ENCODE data around the gene SF3B3.
"Not testable (repeated sequence)": the region's sequence is repeated elsewhere in the genome, so short reads cannot be mapped to it uniquely, and the experiment has no call there.

Gene SF3B3

DNA sequence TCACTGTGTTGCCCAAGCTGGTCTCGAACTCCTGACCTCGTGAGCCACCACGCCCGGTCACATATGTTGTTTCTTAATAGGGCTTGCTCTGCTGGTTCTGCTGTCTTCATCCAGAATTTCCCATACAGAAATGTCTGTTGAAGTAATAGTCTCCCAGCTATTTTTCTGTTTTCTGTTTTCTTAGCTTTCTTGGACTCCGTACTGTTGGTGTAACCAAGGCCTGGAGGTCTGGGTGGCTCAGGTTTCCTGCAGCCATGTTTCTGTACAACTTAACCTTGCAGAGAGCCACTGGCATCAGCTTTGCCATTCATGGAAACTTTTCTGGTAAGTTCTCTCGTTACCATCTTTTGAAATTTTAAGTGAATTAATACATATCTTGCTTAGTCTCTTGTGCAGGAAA lies 2.8 kb downstream of the SF3B3 start:
- Mint-ChIP-seq H3K4me3 (peak overlapping the region; percentile 64), H3K27me3 (no peaks in the 10 kb centered on the region), H3K36me3 (peaks cover 65% of the 10 kb centered on the region), H3K9me3 (no peaks in the 10 kb centered on the region), H3K27ac (peak overlapping the region; percentile 83), H3K4me1 (peaks cover 56% of the 10 kb centered on the region)
- DNase-seq = no peak
- CTCF ChIA-PET = interaction anchor here (1.3 kb wide), 1 partner anchor 17 kb away, joined by 7 read pairs; no protein-coding TSS in a partner anchor

DNA sequence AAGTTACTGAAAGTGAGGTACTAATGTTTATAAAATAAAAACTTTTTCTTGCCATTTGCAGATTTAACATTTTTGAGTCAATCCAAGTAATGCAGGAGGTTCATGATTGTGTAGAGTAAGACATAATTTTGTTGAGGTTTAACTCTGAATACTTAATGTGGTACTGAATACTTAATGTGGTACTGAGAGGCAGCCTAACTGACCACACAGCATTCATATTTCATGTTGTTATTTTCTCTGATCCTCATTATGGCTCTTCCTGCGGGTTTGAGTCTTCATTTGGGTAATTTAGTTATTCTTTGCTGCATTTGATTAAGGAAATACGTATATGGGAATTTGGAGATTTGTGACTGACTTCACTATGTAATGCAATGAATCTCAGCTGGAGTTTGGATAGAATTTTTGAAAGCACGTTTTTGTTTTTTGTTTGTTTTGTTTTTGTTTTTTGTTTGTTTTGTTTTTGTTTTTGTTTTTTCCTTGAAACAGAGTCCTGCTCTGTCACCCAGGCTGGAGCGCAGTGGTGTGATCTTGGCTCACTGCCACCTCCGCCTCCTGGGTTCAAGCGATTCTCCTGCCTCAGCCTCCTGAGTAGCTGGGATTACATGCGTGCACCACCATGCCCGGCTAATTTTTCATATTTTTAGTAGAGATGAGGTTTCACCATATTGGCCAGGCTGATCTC lies 3.8 kb downstream of the SF3B3 start:
- Mint-ChIP-seq H3K4me3 (peak overlapping the region; percentile 64), H3K36me3 (peaks cover 68% of the 10 kb centered on the region), H3K4me1 (peaks cover 46% of the 10 kb centered on the region)

DNA sequence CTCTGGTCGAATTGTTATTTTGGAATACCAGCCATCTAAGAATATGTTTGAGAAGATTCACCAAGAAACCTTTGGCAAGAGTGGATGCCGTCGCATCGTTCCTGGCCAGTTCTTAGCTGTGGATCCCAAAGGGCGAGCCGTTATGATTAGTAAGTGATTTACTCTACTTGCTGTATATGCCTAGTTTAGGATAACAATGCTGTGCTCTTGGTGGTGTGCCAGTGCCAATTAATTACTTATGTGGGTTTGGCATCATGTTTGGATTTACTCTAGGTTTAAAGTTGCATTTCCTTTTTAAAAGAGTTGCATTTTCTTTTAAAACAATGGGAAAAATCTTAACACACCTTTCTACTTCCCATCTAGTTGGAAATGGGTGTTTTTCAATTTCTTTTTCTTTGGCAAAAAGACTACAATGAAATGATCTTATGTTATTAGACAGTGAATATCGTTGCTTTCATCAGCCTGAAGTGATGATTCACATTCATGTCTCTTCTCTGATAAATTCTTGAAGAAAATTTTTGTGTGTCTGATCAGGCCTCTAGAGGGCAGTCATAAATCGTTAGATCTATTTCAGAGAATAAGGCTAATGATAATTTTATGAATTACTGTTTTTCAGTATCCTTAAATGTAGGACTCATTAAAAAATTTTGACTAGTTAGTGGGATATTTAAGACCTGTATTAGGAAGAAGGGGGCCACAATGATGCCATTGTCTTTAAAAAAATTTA lies 5.6 kb downstream of the SF3B3 start:
- H3K27me3 Mint-ChIP-seq = no peaks in the 10 kb centered on the region
- no peak for DNase-seq
- no peaks in the 10 kb centered on the region for H3K9me3 Mint-ChIP-seq
- H3K4me3 Mint-ChIP-seq = no peak overlapping the region
- H3K4me1 Mint-ChIP-seq = peaks cover 48% of the 10 kb centered on the region
- CTCF ChIA-PET = interaction anchor here (0.9 to 1.1 kb wide), 2 partner anchors 9 to 12 kb away, joined by 3 read pairs; no protein-coding TSS in a partner anchor
- peaks cover 66% of the 10 kb centered on the region for H3K36me3 Mint-ChIP-seq
- H3K27ac Mint-ChIP-seq = no peak overlapping the region

More for the DNA sequence above, 3.8 kb downstream of the SF3B3 start:
- CTCF ChIA-PET = interaction anchor here (0.6 kb wide), 1 partner anchor 174 kb away, joined by 3 read pairs; no protein-coding TSS in a partner anchor
- no peaks in the 10 kb centered on the region for H3K27me3 Mint-ChIP-seq
- DNase-seq = no peak
- no peaks in the 10 kb centered on the region for H3K9me3 Mint-ChIP-seq
- no peak overlapping the region for H3K27ac Mint-ChIP-seq

DNA sequence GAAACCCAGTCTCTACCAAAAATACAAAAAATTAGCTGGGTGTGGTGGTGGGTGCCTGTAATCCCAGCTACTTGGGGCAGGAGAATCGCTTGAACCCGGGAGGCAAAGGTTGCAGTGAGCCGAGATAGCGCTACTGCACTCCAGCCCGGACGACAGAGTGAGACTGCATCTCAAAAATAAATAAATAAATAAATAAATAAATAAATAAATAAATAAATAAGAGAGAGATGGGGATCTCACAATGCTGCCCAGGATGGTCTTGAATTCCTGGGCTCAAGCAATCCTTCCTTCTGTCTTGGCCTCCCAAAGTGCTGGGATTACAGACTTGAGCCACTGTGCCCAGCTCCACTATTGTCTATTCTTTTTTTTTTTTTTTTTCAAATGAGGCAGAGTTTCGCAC lies 6.3 kb downstream of the SF3B3 start:
- not testable (repeated sequence) for H3K27me3 Mint-ChIP-seq, H3K27ac Mint-ChIP-seq, H3K4me3 Mint-ChIP-seq, H3K9me3 Mint-ChIP-seq, DNase-seq
- CTCF ChIA-PET = interaction anchor here (0.7 to 1.5 kb wide), 3 partner anchors 12 to 263 kb away, joined by 3 read pairs; no protein-coding TSS in a partner anchor
- Mint-ChIP-seq H3K4me1 (peaks cover 49% of the 10 kb centered on the region), H3K36me3 (peaks cover 69% of the 10 kb centered on the region)

DNA sequence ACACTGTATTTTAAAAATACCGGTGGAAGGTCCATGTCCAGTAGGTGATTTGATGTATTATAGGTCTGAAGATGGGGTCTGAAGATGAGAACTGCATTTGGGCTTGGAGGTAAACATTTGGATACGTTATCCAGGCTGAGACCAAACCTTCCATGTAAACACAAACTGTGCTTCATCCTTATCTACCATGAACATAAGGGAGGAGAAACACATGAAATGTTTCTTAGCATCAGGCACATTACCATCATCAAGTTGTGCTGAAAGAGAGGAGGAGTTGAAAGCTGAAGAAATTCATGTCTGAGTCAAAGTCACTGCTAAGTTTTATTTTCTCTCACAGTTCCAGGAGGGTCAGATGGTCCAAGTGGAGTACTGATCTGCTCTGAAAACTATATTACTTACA lies 11.4 kb downstream of the SF3B3 start:
- DNase-seq = no peak
- Mint-ChIP-seq H3K27ac (no peak overlapping the region), H3K4me3 (no peak overlapping the region), H3K4me1 (peaks cover 15% of the 10 kb centered on the region), H3K36me3 (peaks cover 64% of the 10 kb centered on the region), H3K9me3 (no peaks in the 10 kb centered on the region), H3K27me3 (no peaks in the 10 kb centered on the region)
- CTCF ChIA-PET = no interaction called here

DNA sequence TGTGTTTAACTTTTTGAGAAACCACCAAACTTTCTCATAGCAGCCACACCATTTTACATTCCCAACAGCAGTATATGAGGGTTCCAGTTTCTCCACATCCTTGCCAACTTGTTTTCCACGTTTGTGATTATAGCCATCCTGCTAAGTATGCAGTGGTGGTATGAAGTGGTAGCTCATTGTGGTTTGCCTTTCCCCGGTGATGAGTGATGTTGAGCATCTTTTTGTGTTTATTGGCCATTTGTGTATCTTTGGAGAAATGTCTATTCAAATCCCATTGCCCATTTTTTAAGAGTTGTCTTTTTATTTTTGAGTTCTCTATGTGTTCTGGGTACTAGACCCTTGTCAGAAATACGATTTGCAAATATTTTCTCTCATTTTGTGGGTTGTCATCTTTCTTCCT lies 17.4 kb downstream of the SF3B3 start:
- Mint-ChIP-seq H3K4me3 (no peak overlapping the region), H3K36me3 (peaks cover 57% of the 10 kb centered on the region), H3K9me3 (no peaks in the 10 kb centered on the region), H3K27ac (no peak overlapping the region), H3K27me3 (no peaks in the 10 kb centered on the region), H3K4me1 (peaks cover 2% of the 10 kb centered on the region)
- CTCF ChIA-PET = interaction anchor here (0.9 kb wide), 1 partner anchor 10 kb away, joined by 3 read pairs; no protein-coding TSS in a partner anchor
- no peak for DNase-seq

DNA sequence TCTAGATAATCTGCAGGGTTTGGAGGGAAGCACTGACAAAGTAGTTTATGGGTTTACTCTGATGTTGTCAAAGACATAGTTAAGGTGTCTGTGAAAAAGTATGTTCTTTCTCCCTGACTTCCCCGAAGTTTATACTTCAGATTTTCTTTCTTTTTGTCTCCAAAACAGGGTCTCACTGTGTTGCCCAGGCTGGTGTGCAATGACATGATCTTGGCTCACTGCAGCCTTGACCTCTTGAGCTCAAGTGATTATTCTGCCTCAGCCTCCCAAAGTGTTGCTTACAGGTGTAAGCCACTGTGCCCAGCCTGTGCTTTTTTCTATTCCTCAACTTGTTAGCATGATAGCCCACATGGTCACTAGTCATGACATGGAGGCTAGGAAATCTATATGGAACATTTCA lies 20.9 kb downstream of the SF3B3 start:
- no peak overlapping the region for H3K4me3 Mint-ChIP-seq

DNA sequence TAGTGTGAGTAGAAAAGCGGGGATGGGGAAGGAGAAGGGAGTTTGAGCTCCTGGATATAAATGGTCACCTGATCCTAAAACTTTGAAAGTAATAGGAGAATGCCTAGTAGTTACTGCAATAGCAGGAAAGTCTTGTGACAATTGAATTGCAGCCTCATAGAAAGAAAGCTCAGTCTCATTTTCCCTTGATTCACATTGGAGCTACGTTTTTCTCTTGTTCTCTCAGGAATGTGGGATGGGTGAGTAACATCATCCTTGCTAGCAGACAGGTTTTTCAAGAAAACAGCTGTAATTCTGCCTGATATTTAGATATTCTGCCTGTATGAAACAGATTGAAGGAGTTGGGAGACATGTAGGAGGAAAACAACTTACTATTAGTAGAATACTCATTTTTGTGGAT lies 25.3 kb downstream of the SF3B3 start:
- CTCF ChIA-PET = interaction anchor here (1.3 to 2.0 kb wide), 2 partner anchors 12 to 223 kb away, joined by 4 to 5 read pairs; no protein-coding TSS in a partner anchor
- H3K4me1 Mint-ChIP-seq = no peaks in the 10 kb centered on the region
- no peak for DNase-seq
- no peaks in the 10 kb centered on the region for H3K9me3 Mint-ChIP-seq
- no peak overlapping the region for H3K27ac Mint-ChIP-seq
- H3K27me3 Mint-ChIP-seq = no peaks in the 10 kb centered on the region
- H3K36me3 Mint-ChIP-seq = peaks cover 58% of the 10 kb centered on the region
- no peak overlapping the region for H3K4me3 Mint-ChIP-seq

More for the DNA sequence above, 20.9 kb downstream of the SF3B3 start:
- Mint-ChIP-seq H3K27ac (no peak overlapping the region), H3K27me3 (no peaks in the 10 kb centered on the region), H3K36me3 (peaks cover 55% of the 10 kb centered on the region), H3K4me1 (no peaks in the 10 kb centered on the region), H3K9me3 (no peaks in the 10 kb centered on the region)
- no peak for DNase-seq
- CTCF ChIA-PET = no interaction called here

DNA sequence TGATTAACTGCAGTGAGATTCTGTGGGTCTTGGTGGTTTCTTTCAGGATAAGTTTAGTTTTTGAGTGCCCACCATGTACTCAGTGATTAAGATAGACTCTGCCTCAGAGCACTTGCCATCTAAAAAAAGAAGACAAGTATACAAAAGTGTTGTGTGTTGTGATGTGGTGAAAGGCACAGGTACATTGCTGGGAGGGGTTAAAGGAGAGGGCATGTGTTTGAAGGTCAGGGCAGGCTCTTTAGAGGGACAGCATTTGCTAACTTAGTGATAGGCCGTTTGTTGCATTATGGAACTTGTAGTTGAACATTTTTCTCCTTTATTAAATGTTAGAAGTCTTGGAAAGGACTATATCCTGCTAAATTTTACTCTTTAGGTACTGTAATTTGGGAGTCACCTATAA lies 26.5 kb downstream of the SF3B3 start:
- Mint-ChIP-seq H3K27me3 (no peaks in the 10 kb centered on the region), H3K4me3 (no peak overlapping the region), H3K27ac (peak overlapping the region; percentile 45), H3K9me3 (no peaks in the 10 kb centered on the region), H3K4me1 (no peaks in the 10 kb centered on the region), H3K36me3 (peaks cover 59% of the 10 kb centered on the region)
- no peak for DNase-seq
- CTCF ChIA-PET = interaction anchor here (0.6 kb wide), 1 partner anchor 283 kb away, joined by 4 read pairs; no protein-coding TSS in a partner anchor

DNA sequence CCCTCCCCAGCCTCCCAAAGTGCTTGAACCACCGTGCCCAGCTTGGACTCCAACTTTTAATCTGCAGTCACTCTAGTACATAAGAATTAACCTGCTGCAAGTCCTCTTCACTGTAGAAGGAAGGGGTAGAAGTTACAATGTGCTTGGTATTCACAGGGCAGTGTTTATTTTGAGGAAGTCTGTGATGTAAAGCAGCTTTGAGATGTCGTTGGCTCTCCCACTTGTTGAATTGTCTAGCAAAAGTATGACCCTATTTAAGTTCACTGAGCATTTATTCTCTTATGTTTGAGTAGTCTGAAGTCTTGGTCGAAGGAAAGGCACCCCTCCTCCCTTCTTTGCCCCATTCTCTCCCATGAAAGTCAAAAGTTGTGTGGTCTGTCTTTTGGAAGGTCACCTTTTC lies 28.2 kb downstream of the SF3B3 start:
- Mint-ChIP-seq H3K4me3 (no peak overlapping the region), H3K4me1 (no peaks in the 10 kb centered on the region), H3K9me3 (no peaks in the 10 kb centered on the region), H3K27ac (no peak overlapping the region), H3K27me3 (no peaks in the 10 kb centered on the region), H3K36me3 (peaks cover 62% of the 10 kb centered on the region)
- CTCF ChIA-PET = no interaction called here
- DNase-seq = no peak

DNA sequence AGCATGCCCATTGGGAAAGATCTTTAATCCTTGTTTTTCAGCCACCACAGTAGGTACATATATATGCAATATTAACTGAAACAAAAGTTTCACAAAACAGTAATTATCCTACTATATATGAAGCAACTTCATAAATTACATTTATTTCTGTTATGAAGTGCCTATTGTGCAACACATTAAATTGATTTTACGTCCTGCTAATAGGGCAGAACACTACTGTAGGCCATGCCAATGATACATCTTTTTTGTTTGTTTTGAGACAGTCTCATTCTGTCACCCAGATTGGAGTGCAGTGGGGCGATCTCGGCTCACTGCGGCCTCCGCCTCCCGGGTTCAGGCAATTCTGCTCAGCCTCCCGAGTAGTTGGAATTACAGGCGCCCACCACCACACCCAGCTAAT lies 29.1 kb downstream of the SF3B3 start:
- DNase-seq = no peak
- no peaks in the 10 kb centered on the region for H3K27me3 Mint-ChIP-seq
- no peaks in the 10 kb centered on the region for H3K4me1 Mint-ChIP-seq
- no peak overlapping the region for H3K27ac Mint-ChIP-seq
- CTCF ChIA-PET = no interaction called here
- H3K36me3 Mint-ChIP-seq = peaks cover 69% of the 10 kb centered on the region
- no peak overlapping the region for H3K4me3 Mint-ChIP-seq
- no peaks in the 10 kb centered on the region for H3K9me3 Mint-ChIP-seq

DNA sequence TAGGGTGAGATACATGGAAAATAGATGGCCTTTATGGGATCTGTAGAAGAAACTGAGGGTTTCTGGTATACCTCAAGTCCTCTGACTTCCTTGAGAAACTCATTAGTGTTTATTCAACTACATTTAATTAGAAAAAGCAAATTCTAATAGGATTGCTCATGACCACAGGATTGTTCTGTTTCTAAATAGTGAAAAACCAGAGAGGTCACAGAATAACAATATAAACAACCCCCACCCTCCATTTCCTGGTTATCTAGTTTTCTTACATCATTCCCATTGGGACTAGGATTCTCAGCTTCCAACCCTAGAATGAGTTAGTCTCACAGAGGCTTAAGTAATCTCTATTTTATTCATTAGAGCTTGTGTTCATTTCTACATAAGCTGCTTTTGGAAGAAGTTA lies 30.0 kb downstream of the SF3B3 start:
- no peak for DNase-seq

DNA sequence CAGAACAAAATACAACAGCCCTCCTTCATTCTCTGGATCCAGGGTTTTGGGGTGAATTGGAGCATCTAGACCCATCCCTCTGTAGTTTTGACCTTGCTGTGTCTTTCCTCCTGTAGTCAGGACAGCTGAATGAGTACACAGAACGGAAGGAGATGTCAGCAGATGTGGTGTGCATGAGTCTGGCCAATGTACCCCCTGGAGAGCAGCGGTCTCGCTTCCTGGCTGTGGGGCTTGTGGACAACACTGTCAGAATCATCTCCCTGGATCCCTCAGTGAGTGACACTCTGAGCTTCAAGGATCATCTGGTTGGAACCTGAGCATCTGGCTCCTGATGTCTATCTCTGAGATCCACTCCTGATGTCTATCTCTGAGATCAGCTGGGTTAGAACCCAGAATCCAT lies 32.4 kb downstream of the SF3B3 start:
- no peaks in the 10 kb centered on the region for H3K4me1 Mint-ChIP-seq
- H3K27ac Mint-ChIP-seq = no peak overlapping the region
- CTCF ChIA-PET = no interaction called here
- no peak for DNase-seq
- no peak overlapping the region for H3K4me3 Mint-ChIP-seq
- H3K9me3 Mint-ChIP-seq = no peaks in the 10 kb centered on the region
- H3K36me3 Mint-ChIP-seq = peaks cover 68% of the 10 kb centered on the region
- H3K27me3 Mint-ChIP-seq = no peaks in the 10 kb centered on the region

More for the DNA sequence above, 30.0 kb downstream of the SF3B3 start:
- no peaks in the 10 kb centered on the region for H3K4me1 Mint-ChIP-seq
- no peaks in the 10 kb centered on the region for H3K9me3 Mint-ChIP-seq
- no peak overlapping the region for H3K4me3 Mint-ChIP-seq
- H3K27ac Mint-ChIP-seq = no peak overlapping the region
- CTCF ChIA-PET = interaction anchor here (1.0 to 1.1 kb wide), 2 partner anchors 12 to 286 kb away, joined by 3 to 4 read pairs; no protein-coding TSS in a partner anchor
- H3K27me3 Mint-ChIP-seq = no peaks in the 10 kb centered on the region
- H3K36me3 Mint-ChIP-seq = peaks cover 64% of the 10 kb centered on the region

DNA sequence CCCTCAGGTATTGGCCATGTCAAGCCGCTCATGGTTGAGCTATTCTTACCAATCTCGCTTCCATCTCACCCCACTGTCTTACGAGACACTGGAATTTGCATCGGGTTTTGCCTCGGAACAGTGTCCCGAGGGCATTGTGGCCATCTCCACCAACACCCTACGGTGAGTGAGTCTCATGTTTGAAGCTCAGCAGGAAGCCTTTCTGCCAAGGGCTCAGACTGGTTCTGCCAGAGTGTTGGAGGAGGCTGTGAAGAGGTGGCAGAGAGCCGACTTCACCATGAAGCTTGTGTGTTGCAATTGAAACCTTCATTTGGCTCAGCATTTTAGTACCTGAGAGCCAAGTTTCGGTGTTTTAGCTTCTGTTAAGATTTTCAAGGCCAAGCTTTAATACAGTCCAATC lies 38.0 kb downstream of the SF3B3 start:
- H3K9me3 Mint-ChIP-seq = no peaks in the 10 kb centered on the region
- H3K4me1 Mint-ChIP-seq = no peaks in the 10 kb centered on the region
- peaks cover 72% of the 10 kb centered on the region for H3K36me3 Mint-ChIP-seq
- H3K27ac Mint-ChIP-seq = no peak overlapping the region
- CTCF ChIA-PET = interaction anchor here (0.6 to 2.0 kb wide), 2 partner anchors 13 to 22 kb away, joined by 4 to 5 read pairs; no protein-coding TSS in a partner anchor
- H3K4me3 Mint-ChIP-seq = no peak overlapping the region
- no peak for DNase-seq
- no peaks in the 10 kb centered on the region for H3K27me3 Mint-ChIP-seq
